HCT116 (cell line): ENCODE data around the gene CNTNAP2. TPM values are rescaled to one million over a fixed set of nuclear protein-coding genes. Genes with fewer than 3 reads are reported as not detected.

Experiments
- ATAC-seq: fragments of 200-7000 bp; cut with Tn5 transposase; 2 replicates; pipeline ENCODE4 v1.9.1; 2020; ENCODE audit warnings: mild to moderate bottlenecking, moderate library complexity
- BruUV-seq: library from RNA; stranded (reverse); fragments of 400-500 nt; replicated peaks from 2 replicates; lab custom pipeline; 2021; lab: Mats Ljungman, UMichigan
- CTCF ChIA-PET: fragments of 300-600 bp; sonication (Branson Sonifier 250); formaldehyde crosslinking; loops from one replicate; lab custom pipeline; 2021; ENCODE audit warnings: antibody characterized with exemption; lab: Charles Lee
- POLR2A ChIA-PET: fragments of 300-600, 350-600 bp; sonication (Branson Sonifier 250); formaldehyde crosslinking; loops from one replicate; lab custom pipeline; 2021; ENCODE audit warnings: antibody characterized with exemption; lab: Charles Lee
- RAD21 ChIA-PET, 2 experiments: fragments of 300-600 bp; sonication (Branson Sonifier 250); formaldehyde crosslinking; loops; one replicate each; lab custom pipeline; 2023; ENCODE audit warnings: low total read pairs in 2 of 2; ENCODE audit not compliant: uncharacterized antibody in 2 of 2, unreplicated experiment in 2 of 2, low non-redundant PET in 1 of 2; lab: Charles Lee
- DNase-seq: peaks from one replicate; pipeline ENCODE4 v3.0.0-alpha.2; 2010; ENCODE audit warnings: low read depth, low spot score
- H2AFZ ChIP-seq: fragments of 200-600 bp; shearing (Covaris generic), sonication (generic); 2 replicates; pipeline ENCODE4 v1.6.1; 2017; ENCODE audit warnings: low read depth, mixed run types, mixed read lengths, antibody characterized with exemption, low read length; ENCODE audit not compliant: poor library complexity, severe bottlenecking
- H3K27ac ChIP-seq: 2 replicates; pipeline ENCODE4 v1.5.1; 2012; ENCODE audit warnings: low read depth, low read length
- H3K27me3 ChIP-seq: fragments of 200-600 bp; sonication (generic); 2 replicates; pipeline ENCODE4 v1.6.1; 2016; ENCODE audit warnings: mixed run types, low read length, mixed read lengths; ENCODE audit not compliant: insufficient read depth
- H3K36me3 ChIP-seq, 2 experiments: fragments of 200-500 bp in 1 of 2; fragments of 200-600 bp in 1 of 2; sonication (Bioruptor generic) in 1 of 2; sonication (generic) in 1 of 2; 2 replicates each; pipeline versions ENCODE4 v1.5.1 to v1.6.1; 2014 to 2016; ENCODE audit warnings: low read length in 2 of 2, inconsistent platforms in 1 of 2, mixed read lengths in 1 of 2, mixed run types in 1 of 2; ENCODE audit not compliant: insufficient read depth in 2 of 2, control insufficient read depth in 1 of 2
- H3K4me1 ChIP-seq, 2 experiments: fragments of 200-600 bp in 1 of 2; sonication (generic) in 1 of 2; 2 replicates each; pipeline versions ENCODE4 v1.5.1 to v1.6.1; 2012 to 2017; ENCODE audit warnings: low read length in 2 of 2, inconsistent platforms in 1 of 2, mild to moderate bottlenecking in 1 of 2, mixed read lengths in 1 of 2, mixed run types in 1 of 2, moderate library complexity in 1 of 2; ENCODE audit not compliant: insufficient read depth in 2 of 2, control insufficient read depth in 1 of 2
- H3K4me2 ChIP-seq: fragments of 200-600 bp; sonication (generic); 2 replicates; pipeline ENCODE4 v1.6.1; 2017; ENCODE audit warnings: mixed run types, low read length, mixed read lengths
- H3K4me3 ChIP-seq, 2 experiments: fragments of 200-600 bp in 1 of 2; sonication (generic) in 1 of 2; replicated peaks in 1 of 2; 2 replicates each; pipeline ENCODE4 v1.5.1; 2011 to 2016; ENCODE audit warnings: low read length in 2 of 2, control low read depth in 1 of 2, low read depth in 1 of 2, mild to moderate bottlenecking in 1 of 2, mixed read lengths in 1 of 2, mixed run types in 1 of 2
- H3K79me2 ChIP-seq: fragments of 200-600 bp; sonication (generic); 2 replicates; pipeline ENCODE4 v1.6.1; 2017; ENCODE audit warnings: mild to moderate bottlenecking, mixed run types, low read length, moderate library complexity, mixed read lengths; ENCODE audit not compliant: insufficient read depth
- H3K9ac ChIP-seq: fragments of 200-600 bp; sonication (generic); 2 replicates; pipeline ENCODE4 v1.6.1; 2016; ENCODE audit warnings: low read length, mixed read lengths
- H3K9me2 ChIP-seq: fragments of 200-600 bp; sonication (generic), shearing (Covaris generic); 2 replicates; pipeline ENCODE4 v1.6.1; 2017; ENCODE audit warnings: mixed run types, mild to moderate bottlenecking, moderate library complexity; ENCODE audit not compliant: insufficient read depth
- H3K9me3 ChIP-seq, 2 experiments: fragments of 200-500 bp in 1 of 2; fragments of 200-600 bp in 1 of 2; sonication (Bioruptor generic) in 1 of 2; sonication (generic) in 1 of 2; 2 replicates each; pipeline ENCODE4 v1.6.1; 2014 to 2017; ENCODE audit warnings: low read length in 2 of 2, mixed read lengths in 2 of 2, inconsistent platforms in 1 of 2, low read depth in 1 of 2, mild to moderate bottlenecking in 1 of 2, mixed run types in 1 of 2, moderate library complexity in 1 of 2; ENCODE audit not compliant: control insufficient read depth in 1 of 2, insufficient read depth in 1 of 2
- H4K20me1 ChIP-seq: fragments of 200-600 bp; sonication (generic), shearing (Covaris generic); 2 replicates; pipeline ENCODE4 v1.6.1; 2017; ENCODE audit warnings: mixed run types, mild to moderate bottlenecking, moderate library complexity; ENCODE audit not compliant: insufficient read depth
- CEBPB ChIP-seq: IDR thresholded peaks from 2 replicates; pipeline ENCODE4 v1.6.1; 2012; ENCODE audit warnings: low read depth
- CTCF ChIP-seq, 3 experiments: fragments of 200-600 bp in 1 of 3; sonication (generic) in 1 of 3; IDR thresholded peaks in 2 of 3; conservative IDR thresholded peaks in 1 of 3; 2 replicates each; pipeline ENCODE4 v1.5.1; 2012 to 2017; ENCODE audit warnings: low read depth in 2 of 3, low read length in 2 of 3, antibody characterized with exemption in 1 of 3, borderline replicate concordance in 1 of 3, control low read depth in 1 of 3, mild to moderate bottlenecking in 1 of 3, mixed read lengths in 1 of 3, mixed run types in 1 of 3, moderate library complexity in 1 of 3; ENCODE audit not compliant: insufficient read depth in 1 of 3
- EGR1 ChIP-seq: IDR thresholded peaks from 2 replicates; pipeline ENCODE4 v1.6.1; 2012; ENCODE audit warnings: low read depth
- JUND ChIP-seq: IDR thresholded peaks from 2 replicates; pipeline ENCODE4 v1.6.1; 2012
- POLR2A ChIP-seq: IDR thresholded peaks from 2 replicates; pipeline ENCODE4 v1.7.0; 2011; ENCODE audit warnings: borderline replicate concordance; ENCODE audit not compliant: insufficient read depth, insufficient read length; ENCODE audit errors: extremely low read depth
- POLR2AphosphoS5 ChIP-seq: IDR thresholded peaks from 2 replicates; pipeline ENCODE4 v1.6.1; 2011; ENCODE audit warnings: mild to moderate bottlenecking, low read depth, low read length, moderate library complexity
- SIN3A ChIP-seq: IDR thresholded peaks from 2 replicates; pipeline ENCODE4 v1.6.1; 2012; ENCODE audit warnings: low read depth
- SRF ChIP-seq: IDR thresholded peaks from 2 replicates; pipeline ENCODE4 v1.6.1; 2012; ENCODE audit warnings: low read depth
- TCF7L2 ChIP-seq: IDR thresholded peaks from 2 replicates; pipeline ENCODE4 v1.7.0; 2011; ENCODE audit warnings: borderline replicate concordance, inconsistent platforms; ENCODE audit not compliant: insufficient read depth, insufficient read length; ENCODE audit errors: extremely low read depth
- intact Hi-C: fragments of 100-400 bp; cut with micrococcal nuclease; formaldehyde crosslinking; loops from 2 replicates; pipeline ENCODE4 v1.10.0; 2022
- total RNA-seq: library from RNA; stranded (reverse); gene quantifications from one replicate; pipeline ENCODE4 v1.2.1, GENCODE V29; 2021; ENCODE audit not compliant: unreplicated experiment

The CNTNAP2 gene
- total RNA-seq, 1 experiment from 2014 or later: 0.37 TPM

- TF ChIP-seq CTCF (IDR thresholded peaks at IDR 0.05 in 2 of 3, conservative IDR thresholded peaks at IDR 0.05 in 1 of 3; ENCODE audit: borderline replicate concordance in 1 of 3, insufficient read depth in 1 of 3, low read depth in 2 of 3, low read length in 2 of 3) (no peak), CEBPB (no peak), SIN3A (no peak)
These were observed 592.9 kb downstream of the CNTNAP2 start (continued) for GRCh38 chr7:146709451-146710027.

GRCh38 chr7:146713205-146713604 lies 596.6 kb downstream of the CNTNAP2 start:
- H3K27ac ChIP-seq: no peak overlapping the region
- TF ChIP-seq SIN3A: no peak
- no peak for TF ChIP-seq POLR2AphosphoS5
- no peak for TF ChIP-seq JUND
- no peak for TF ChIP-seq CEBPB
- no peak for TF ChIP-seq TCF7L2
- TF ChIP-seq SRF: no peak
- TF ChIP-seq EGR1: no peak
- TF ChIP-seq POLR2A: no peak
- RAD21 ChIA-PET: no interaction called here

More at GRCh38 chr7:146713205-146713604, 596.6 kb downstream of the CNTNAP2 start:
- Histone ChIP-seq H3K9me2 (no peaks in the 10 kb centered on the region), H3K79me2 (no peaks in the 10 kb centered on the region), H3K4me2 (no peak overlapping the region), H2AFZ (no peak overlapping the region), H3K27me3 (no peaks in the 10 kb centered on the region), H3K9me3 (peaks cover 7 to 20% of the 10 kb centered on the region in 2 experiments; a peak in 2 of 4 replicates), H3K4me3 (no peak overlapping the region), H3K9ac (no peak overlapping the region), H3K4me1 (no peaks in the 10 kb centered on the region), H4K20me1 (no peaks in the 10 kb centered on the region; the same call in 1 of the 2 replicates), H3K36me3 (no peaks in the 10 kb centered on the region)
- BruUV-seq: no TSS peak
- no peak for ATAC-seq
- CTCF ChIA-PET: no interaction called here
- intact Hi-C loops: no loop called here
- DNase-seq: no peak
- POLR2A ChIA-PET: no interaction called here
